ENCODE results near the gene AFF3. TPM values are rescaled to one million over a fixed set of nuclear protein-coding genes. Genes with fewer than 3 reads are reported as not detected.

Gene AFF3
- total RNA-seq, 1 experiment from 2014 or later: 0.61 TPM

DNA sequence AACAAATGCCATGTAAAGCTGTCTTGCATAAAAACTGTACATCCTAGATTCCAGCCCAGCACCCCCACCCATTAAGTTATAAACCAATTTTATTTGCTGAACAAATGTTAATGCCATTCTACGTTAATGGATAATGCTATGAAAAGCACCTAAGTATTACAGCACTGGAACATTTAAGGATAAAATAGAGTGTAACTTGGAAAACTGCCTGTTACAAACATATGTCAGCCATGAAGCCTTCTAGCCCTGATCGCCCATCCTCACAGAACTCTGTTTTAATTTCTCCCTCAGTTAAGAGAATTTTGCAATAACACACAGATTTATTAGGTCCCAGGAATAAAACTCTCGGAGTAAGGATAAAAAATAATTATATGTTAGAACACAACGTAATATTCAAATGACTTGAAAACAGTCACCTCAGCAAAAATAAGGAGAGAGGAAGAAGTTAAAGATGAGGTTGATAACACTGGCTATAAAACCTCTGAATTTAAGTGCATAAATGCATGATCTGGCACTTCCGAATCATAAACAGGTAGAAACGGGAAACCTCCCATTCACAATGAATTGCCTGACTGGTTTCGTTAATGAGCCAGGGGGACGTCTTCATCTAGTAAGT is 308.7 kb downstream of the AFF3 start:
- POLR2A ChIA-PET: no interaction called here
- Histone ChIP-seq H3K4me1 (ENCODE audit: control insufficient read depth in 1 of 2, insufficient read depth in 2 of 2, low read length in 2 of 2) (no peaks in the 10 kb centered on the region), H3K27ac (ENCODE audit: low read depth, low read length) (no peak overlapping the region), H4K20me1 (ENCODE audit: insufficient read depth) (no peaks in the 10 kb centered on the region), H3K36me3 (ENCODE audit: control insufficient read depth in 1 of 2, insufficient read depth in 2 of 2, low read length in 2 of 2) (no peaks in the 10 kb centered on the region), H3K9ac (ENCODE audit: low read length) (no peak overlapping the region), H3K9me3 (ENCODE audit: control insufficient read depth in 1 of 2, insufficient read depth in 1 of 2, low read depth in 1 of 2, low read length in 2 of 2) (no peaks in the 10 kb centered on the region), H2AFZ (ENCODE audit: low read depth, low read length, poor library complexity, severe bottlenecking) (no peak overlapping the region), H3K79me2 (ENCODE audit: insufficient read depth, low read length) (no peaks in the 10 kb centered on the region), H3K4me3 (replicated peaks in 1 of 2; ENCODE audit: low read depth in 1 of 2, low read length in 2 of 2) (no peak overlapping the region), H3K4me2 (ENCODE audit: low read length) (no peak overlapping the region), H3K27me3 (ENCODE audit: insufficient read depth, low read length) (peaks cover 68% of the 10 kb centered on the region), H3K9me2 (ENCODE audit: insufficient read depth) (no peaks in the 10 kb centered on the region)
- ATAC-seq: no peak
- DNase-seq (ENCODE audit: low read depth, low spot score): no peak
- CTCF ChIA-PET: no interaction called here
- BruUV-seq (replicated peaks): no TSS peak
- TF ChIP-seq ZNF274 (IDR thresholded peaks at IDR 0.05; ENCODE audit: low read depth, low read length): no peak
- TF ChIP-seq CBX3 (IDR thresholded peaks at IDR 0.05; ENCODE audit: low read depth): no peak
- TF ChIP-seq, protein P1, sequence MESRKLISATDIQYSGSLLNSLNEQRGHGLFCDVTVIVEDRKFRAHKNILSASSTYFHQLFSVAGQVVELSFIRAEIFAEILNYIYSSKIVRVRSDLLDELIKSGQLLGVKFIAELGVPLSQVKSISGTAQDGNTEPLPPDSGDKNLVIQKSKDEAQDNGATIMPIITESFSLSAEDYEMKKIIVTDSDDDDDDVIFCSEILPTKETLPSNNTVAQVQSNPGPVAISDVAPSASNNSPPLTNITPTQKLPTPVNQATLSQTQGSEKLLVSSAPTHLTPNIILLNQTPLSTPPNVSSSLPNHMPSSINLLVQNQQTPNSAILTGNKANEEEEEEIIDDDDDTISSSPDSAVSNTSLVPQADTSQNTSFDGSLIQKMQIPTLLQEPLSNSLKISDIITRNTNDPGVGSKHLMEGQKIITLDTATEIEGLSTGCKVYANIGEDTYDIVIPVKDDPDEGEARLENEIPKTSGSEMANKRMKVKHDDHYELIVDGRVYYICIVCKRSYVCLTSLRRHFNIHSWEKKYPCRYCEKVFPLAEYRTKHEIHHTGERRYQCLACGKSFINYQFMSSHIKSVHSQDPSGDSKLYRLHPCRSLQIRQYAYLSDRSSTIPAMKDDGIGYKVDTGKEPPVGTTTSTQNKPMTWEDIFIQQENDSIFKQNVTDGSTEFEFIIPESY (IDR thresholded peaks at IDR 0.05; ENCODE audit: extremely low read depth, insufficient replicate concordance, low read length): no peak
- no peak for TF ChIP-seq SP1 (IDR thresholded peaks at IDR 0.05; ENCODE audit: low read depth)
- TF ChIP-seq, protein P2, sequence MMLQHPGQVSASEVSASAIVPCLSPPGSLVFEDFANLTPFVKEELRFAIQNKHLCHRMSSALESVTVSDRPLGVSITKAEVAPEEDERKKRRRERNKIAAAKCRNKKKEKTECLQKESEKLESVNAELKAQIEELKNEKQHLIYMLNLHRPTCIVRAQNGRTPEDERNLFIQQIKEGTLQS (IDR thresholded peaks at IDR 0.05): no peak
- intact Hi-C loops (cut with micrococcal nuclease): no loop called here
- RAD21 ChIA-PET (ENCODE audit: low non-redundant PET in 1 of 2, low total read pairs in 2 of 2, uncharacterized antibody in 2 of 2, unreplicated experiment in 2 of 2): no interaction called here

DNA sequence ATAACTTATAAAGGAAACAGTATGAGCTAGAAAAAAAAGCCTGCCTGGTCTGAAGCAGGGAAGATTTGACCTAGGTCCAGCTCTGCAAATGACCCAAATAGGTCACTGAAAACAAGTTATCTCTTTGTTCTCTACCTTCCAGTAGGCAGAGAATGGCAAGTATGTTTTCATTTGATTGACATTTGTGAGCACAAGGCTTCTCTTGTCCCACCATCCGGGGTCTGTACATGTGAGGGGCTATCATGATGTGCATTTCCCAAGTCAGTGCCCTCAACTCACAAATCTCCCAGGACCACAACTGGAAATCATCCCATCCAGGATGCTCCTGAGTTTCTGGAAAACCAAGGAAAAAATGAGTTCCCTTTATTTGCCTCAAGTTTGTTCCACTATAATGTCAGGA is 309.5 kb downstream of the AFF3 start:
- no peak overlapping the region for H3K4me3 ChIP-seq (replicated peaks in 1 of 2; ENCODE audit: low read depth in 1 of 2, low read length in 2 of 2)
- CTCF ChIA-PET: no interaction called here
- no peak for TF ChIP-seq SP1 (IDR thresholded peaks at IDR 0.05; ENCODE audit: low read depth)
- no peak for TF ChIP-seq EZH2 (IDR thresholded peaks at IDR 0.05)
- no peak for TF ChIP-seq ZFX (IDR thresholded peaks at IDR 0.05)
- no peak for TF ChIP-seq SIN3A (IDR thresholded peaks at IDR 0.05; ENCODE audit: low read depth)
- TF ChIP-seq ELF1 (IDR thresholded peaks at IDR 0.05; ENCODE audit: borderline replicate concordance, low read depth): no peak
- TF ChIP-seq EGR1 (IDR thresholded peaks at IDR 0.05; ENCODE audit: low read depth): no peak
- no peak for TF ChIP-seq CEBPB (IDR thresholded peaks at IDR 0.05; ENCODE audit: low read depth)
- TF ChIP-seq RAD21 (IDR thresholded peaks at IDR 0.05; ENCODE audit: low read depth): no peak
- TF ChIP-seq SRF (IDR thresholded peaks at IDR 0.05; ENCODE audit: low read depth): no peak
- no peak for TF ChIP-seq EZH2phosphoT487 (IDR thresholded peaks at IDR 0.05; ENCODE audit: borderline replicate concordance)
- TF ChIP-seq, protein P1 (IDR thresholded peaks at IDR 0.05; ENCODE audit: extremely low read depth, insufficient replicate concordance, low read length): no peak
- TF ChIP-seq, protein P2 (IDR thresholded peaks at IDR 0.05): no peak

More for the DNA sequence above, 309.5 kb downstream of the AFF3 start:
- Histone ChIP-seq H3K79me2 (ENCODE audit: insufficient read depth, low read length) (no peaks in the 10 kb centered on the region), H3K9me2 (ENCODE audit: insufficient read depth) (no peaks in the 10 kb centered on the region), H4K20me1 (ENCODE audit: insufficient read depth) (no peaks in the 10 kb centered on the region), H3K4me2 (ENCODE audit: low read length) (no peak overlapping the region), H3K9me3 (ENCODE audit: control insufficient read depth in 1 of 2, insufficient read depth in 1 of 2, low read depth in 1 of 2, low read length in 2 of 2) (no peaks in the 10 kb centered on the region), H3K9ac (ENCODE audit: low read length) (no peak overlapping the region), H3K36me3 (ENCODE audit: control insufficient read depth in 1 of 2, insufficient read depth in 2 of 2, low read length in 2 of 2) (no peaks in the 10 kb centered on the region), H2AFZ (ENCODE audit: low read depth, low read length, poor library complexity, severe bottlenecking) (no peak overlapping the region), H3K4me1 (ENCODE audit: control insufficient read depth in 1 of 2, insufficient read depth in 2 of 2, low read length in 2 of 2) (no peaks in the 10 kb centered on the region), H3K27ac (ENCODE audit: low read depth, low read length) (no peak overlapping the region), H3K27me3 (ENCODE audit: insufficient read depth, low read length) (peaks cover 69% of the 10 kb centered on the region)
- no TSS peak for BruUV-seq (replicated peaks)
- ChIA-PET RAD21 (ENCODE audit: low non-redundant PET in 1 of 2, low total read pairs in 2 of 2, uncharacterized antibody in 2 of 2, unreplicated experiment in 2 of 2) (no interaction called here), POLR2A (no interaction called here)
- intact Hi-C loops (cut with micrococcal nuclease): no loop called here
- ATAC-seq (no peak), DNase-seq (ENCODE audit: low read depth, low spot score) (no peak)

Data from HCT116 (cell line).